A549 (cell line): Measurements from ENCODE around the gene SYNPR.

Experiments used
- BHLHE40 ChIP-seq: IDR thresholded peaks from 2 replicates; pipeline ENCODE4 v1.6.1; 2012; ENCODE audit warnings: low read depth, low read length, inconsistent platforms
- CBX8 ChIP-seq: fragments of 200-600 bp; sonication (generic); IDR thresholded peaks from 2 replicates; pipeline ENCODE4 v1.6.1; 2016
- CTCF ChIP-seq: fragments of >200 bp; sonication (Bioruptor Twin); formaldehyde crosslinking; IDR thresholded peaks from 3 replicates; pipeline ENCODE4 v1.5.1; 2016
- EP300 ChIP-seq, 2 experiments: fragments of >200 bp; sonication (Bioruptor Twin); formaldehyde crosslinking; IDR thresholded peaks; 2 replicates in 1 of 2; 3 replicates in 1 of 2; pipeline ENCODE4 v1.6.1; 2016 to 2017
- HEYL ChIP-seq: fragments of 250-450 bp; sonication (Bioruptor Pico); IDR thresholded peaks from 2 replicates; pipeline ENCODE4 v1.8.0; 2021; ENCODE audit warnings: mild to moderate bottlenecking, moderate library complexity
- HOXA7 ChIP-seq: fragments of 250-450 bp; sonication (Bioruptor Pico); IDR thresholded peaks from 2 replicates; pipeline ENCODE4 v1.5.0; 2020; ENCODE audit warnings: mild to moderate bottlenecking, moderate library complexity
- JUN ChIP-seq, 2 experiments: fragments of >200 bp; sonication (Bioruptor Twin); formaldehyde crosslinking; IDR thresholded peaks; 2 replicates in 1 of 2; 3 replicates in 1 of 2; pipeline ENCODE4 v1.6.1; 2016 to 2017
- MAX ChIP-seq: IDR thresholded peaks from 2 replicates; pipeline ENCODE4 v1.6.1; 2012
- NFE2L2 ChIP-seq: fragments of 150-350 bp; conservative IDR thresholded peaks from 2 replicates; pipeline ENCODE4 v1.6.1; 2014; ENCODE audit warnings: low read length
- POLR2A ChIP-seq: IDR thresholded peaks from 2 replicates; pipeline ENCODE4 v1.6.1; 2012; ENCODE audit warnings: mild to moderate bottlenecking, low read length
- RCOR1 ChIP-seq: fragments of 150-350 bp; IDR thresholded peaks from 2 replicates; pipeline ENCODE4 v1.6.1; 2014; ENCODE audit warnings: antibody characterized with exemption, low read length, low read depth
- REST ChIP-seq: fragments of 200-600 bp; sonication (generic); IDR thresholded peaks from 2 replicates; pipeline ENCODE4 v1.6.1; 2016; ENCODE audit warnings: antibody characterized with exemption, mild to moderate bottlenecking, moderate library complexity
- RFX5 ChIP-seq: fragments of 450-650 bp; IDR thresholded peaks from 2 replicates; pipeline ENCODE4 v1.7.1; 2014; ENCODE audit warnings: antibody characterized with exemption, mild to moderate bottlenecking, moderate library complexity
- SMC3 ChIP-seq: fragments of >200 bp; sonication (Bioruptor Twin); formaldehyde crosslinking; IDR thresholded peaks from 3 replicates; pipeline ENCODE4 v1.6.1; 2018; ENCODE audit warnings: inconsistent platforms

- TF ChIP-seq EP300 (IDR thresholded peaks at IDR 0.05) (no peak), POLR2A (no peak), BHLHE40 (no peak), JUN (IDR thresholded peaks at IDR 0.05) (no peak), CTCF (no peak), RFX5 (no peak), REST (no peak), CBX8 (no peak), MAX (no peak), HOXA7 (CRISPR knock-in tag) (no peak), HEYL (CRISPR knock-in tag) (no peak), SMC3 (no peak), RCOR1 (no peak), NFE2L2 (no peak)
Observed at GRCh38 chr3:63437858-63438257, 159.8 kb downstream of the SYNPR start.
